Adrenal gland (tissue), 12 donors: Measurements from ENCODE around the gene PRICKLE2. TPM values are rescaled to one million over a fixed set of nuclear protein-coding genes. Genes with fewer than 3 reads are reported as not detected.

ENCODE experiments used
- DNase-seq, 7 donors: peaks; one replicate each; pipeline ENCODE4 v3.0.0-alpha.2; 2019 to 2020
- H3K27ac ChIP-seq, 5 donors: fragments of 200-600 bp; sonication (generic) in 4 of 5; 1 replicate in 3 of 5; 2 replicates in 2 of 5; pipeline versions ENCODE4 v1.5.1 to v1.8.0; 2016 to 2020; ENCODE audit warnings: mild to moderate bottlenecking in 1 of 5
- H3K27me3 ChIP-seq: fragments of 200-600 bp; 2 replicates; pipeline ENCODE4 v1.8.0; 2021
- H3K36me3 ChIP-seq, 2 donors: fragments of 200-600 bp; replicated peaks in 1 of 2; 1 replicate in 1 of 2; 2 replicates in 1 of 2; pipeline versions ENCODE4 v1.5.1 to v1.8.0; 2018 to 2022
- H3K4me1 ChIP-seq, 2 donors: fragments of 200-600 bp; replicated peaks in 1 of 2; 1 replicate in 1 of 2; 2 replicates in 1 of 2; pipeline versions ENCODE4 v1.5.1 to v1.8.0; 2018 to 2021
- H3K4me3 ChIP-seq, 4 donors: fragments of 200-600 bp; sonication (generic) in 3 of 4; one replicate each; pipeline ENCODE4 v1.5.1; 2016 to 2018
- H3K9me3 ChIP-seq, 3 donors: fragments of 200-600 bp; sonication (generic) in 1 of 3; replicated peaks in 1 of 3; 1 replicate in 2 of 3; 2 replicates in 1 of 3; pipeline versions ENCODE4 v1.5.1 to v1.8.0; 2016 to 2021
- CTCF ChIP-seq, 6 experiments: fragments of 450-650 bp in 4 of 6; fragments of 200-600 bp in 2 of 6; sonication (generic) in 1 of 6; IDR thresholded peaks; 1 replicate in 5 of 6; 2 replicates in 1 of 6; pipeline versions ENCODE4 v1.5.1 to v1.8.0; 2016 to 2021; ENCODE audit warnings: antibody characterized with exemption in 6 of 6, mild to moderate bottlenecking in 2 of 6, moderate library complexity in 1 of 6
- POLR2A ChIP-seq, 2 donors: fragments of 450-650 bp; IDR thresholded peaks; one replicate each; pipeline ENCODE4 v1.6.1; 2017; ENCODE audit warnings: antibody characterized with exemption in 2 of 2, mild to moderate bottlenecking in 2 of 2, moderate library complexity in 1 of 2
- WGBS, 4 donors: extraction: QIAGEN DNeasy Blood & Tissue Kit in 2 of 4; methylation state at CpG; one replicate each; pipeline versions ENCODE4 v1.1.5 to v1.1.7; 2013 to 2017; 5-methylcytosine and 5-hydroxymethylcytosine counted together
- intact Hi-C, 2 donors: fragments of 100-400 bp; cut with DNase I; formaldehyde crosslinking; loops; one replicate each; pipeline versions ENCODE4 v1.14.1 to v1.15.0; 2022 to 2023
- polyA plus RNA-seq, 3 donors: library from polyadenylated mRNA; stranded (reverse); fragments of 200-250 nt in 2 of 3; fragments of 350-450 nt in 1 of 3; fragmentation: Illumina TruSeq in 1 of 3; extraction: RNeasy Lipid Tissue Mini Kit (QIAGEN cat#74804) in 1 of 3; gene quantifications; one replicate each; pipeline ENCODE4 v1.2.3, GENCODE V29; 2013 to 2014
- total RNA-seq, 9 donors: library from RNA; depleted of rRNA in 4 of 9; stranded (reverse); fragments of >200 nt in 4 of 9; fragments of 120-200 nt in 1 of 9; fragmentation: NEBNext Ultra II Directional in 1 of 9; extraction: Animal tissue kit (Norgen Biotek cat#: 25700) in 1 of 9; gene quantifications; one replicate each; pipeline versions ENCODE4 v1.1.0 to v1.2.4, GENCODE V29; 2013 to 2023
- donor health status: healthy with polysubstance abuse.
- donor health status: Bipolar disorder and iron deficiency.
- donor health status: DM: yes; HTN: yes; CAD: no.
- donor health status: DM: no; HTN: no; CAD: no.
- donor health status: DM: no; HTN: no; CAD: no.
- donor health status: DM: yes; HTN: yes; CAD: no.

PRICKLE2 gene
- total and polyA plus RNA-seq, 12 donors, result 1.3 to 15.7 (median 8.1) TPM

GRCh38 chr3:64257100-64257755 lies 32.0 kb upstream of the PRICKLE2 start:
- no peak overlapping the region for H3K27ac ChIP-seq
- peaks cover 0 to 8% of the 10 kb centered on the region in 2 donors for H3K4me1 ChIP-seq
- DNase-seq, result no peak
- H3K27me3 ChIP-seq, result no peaks in the 10 kb centered on the region
- no peaks in the 10 kb centered on the region for H3K9me3 ChIP-seq
- H3K36me3 ChIP-seq, result no peaks in the 10 kb centered on the region
- intact Hi-C loops, result no loop called here
- no peak for TF ChIP-seq POLR2A (IDR thresholded peaks at IDR 0.05)
- no peak for TF ChIP-seq CTCF (IDR thresholded peaks at IDR 0.05)
- H3K4me3 ChIP-seq, result no peak overlapping the region

GRCh38 chr3:64255741-64256340 lies 30.6 kb upstream of the PRICKLE2 start:
- no peak overlapping the region for H3K27ac ChIP-seq
- no peak overlapping the region for H3K4me3 ChIP-seq
- no peak for DNase-seq
- no peaks in the 10 kb centered on the region for H3K9me3 ChIP-seq
- no peaks in the 10 kb centered on the region for H3K36me3 ChIP-seq
- 91 to 98% (median 94%) methylated on average over 5 of the region's 5 CpGs for WGBS, 4 donors
- intact Hi-C loops, result no loop called here
- TF ChIP-seq CTCF (IDR thresholded peaks at IDR 0.05), result no peak
- TF ChIP-seq POLR2A (IDR thresholded peaks at IDR 0.05), result no peak
- H3K4me1 ChIP-seq, result peaks cover 0 to 8% of the 10 kb centered on the region in 2 donors
- no peaks in the 10 kb centered on the region for H3K27me3 ChIP-seq

DNA sequence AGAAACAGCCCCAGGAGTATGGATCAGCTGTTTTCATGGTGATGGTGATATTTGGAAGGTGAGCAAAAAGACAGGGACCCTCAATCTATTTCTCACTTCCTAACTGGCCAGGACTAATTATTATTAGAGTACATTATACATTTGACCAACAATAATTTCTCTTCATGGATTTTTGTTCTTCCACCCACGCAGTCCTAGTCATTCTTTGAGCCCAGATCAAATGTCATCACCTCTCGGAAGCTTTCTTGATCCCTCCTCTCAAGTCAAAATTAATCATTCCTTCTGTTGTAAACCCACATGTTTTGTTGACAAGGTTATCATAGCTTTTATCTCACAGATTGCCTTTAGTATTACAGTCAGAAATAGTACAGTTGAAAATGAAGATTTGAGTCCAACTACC lies 29.2 kb upstream of the PRICKLE2 start:
- peaks cover 0 to 8% of the 10 kb centered on the region in 2 donors for H3K4me1 ChIP-seq
- H3K4me3 ChIP-seq, result no peak overlapping the region
- no peak for TF ChIP-seq CTCF (IDR thresholded peaks at IDR 0.05)
- 37 to 48% (median 45%) methylated on average over 2 of the region's 2 CpGs for WGBS, 4 donors
- no peaks in the 10 kb centered on the region for H3K9me3 ChIP-seq
- no peaks in the 10 kb centered on the region for H3K36me3 ChIP-seq
- H3K27me3 ChIP-seq, result no peaks in the 10 kb centered on the region
- no peak overlapping the region for H3K27ac ChIP-seq
- intact Hi-C loops, result no loop called here
- DNase-seq, result no peak

GRCh38 chr3:64253689-64254088 lies 28.4 kb upstream of the PRICKLE2 start:
- Histone ChIP-seq H3K36me3 (no peaks in the 10 kb centered on the region), H3K9me3 (no peaks in the 10 kb centered on the region), H3K27me3 (no peaks in the 10 kb centered on the region), H3K4me1 (peaks cover 0 to 8% of the 10 kb centered on the region in 2 donors), H3K27ac (no peak overlapping the region), H3K4me3 (no peak overlapping the region)
- intact Hi-C loops, result no loop called here
- DNase-seq, result no peak
- 59 to 72% (median 69%) methylated on average over 6 of the region's 6 CpGs for WGBS, 4 donors
- no peak for TF ChIP-seq CTCF (IDR thresholded peaks at IDR 0.05)
- TF ChIP-seq POLR2A (IDR thresholded peaks at IDR 0.05), result no peak
